Smooth muscle cell of the umbilical artery (primary cell): Measurements from ENCODE around the gene PDIK1L. TPM values are rescaled to one million over a fixed set of nuclear protein-coding genes. Genes with fewer than 3 reads are reported as not detected.

ENCODE experiments used
- total RNA-seq: library from RNA; depleted of rRNA; stranded (reverse); fragments of >200 nt; gene quantifications from 2 replicates; pipeline ENCODE4 v1.2.3, GENCODE V29; 2014

PDIK1L gene
- 3.6 and 4.8 TPM in 2 replicates for total RNA-seq

DNA sequence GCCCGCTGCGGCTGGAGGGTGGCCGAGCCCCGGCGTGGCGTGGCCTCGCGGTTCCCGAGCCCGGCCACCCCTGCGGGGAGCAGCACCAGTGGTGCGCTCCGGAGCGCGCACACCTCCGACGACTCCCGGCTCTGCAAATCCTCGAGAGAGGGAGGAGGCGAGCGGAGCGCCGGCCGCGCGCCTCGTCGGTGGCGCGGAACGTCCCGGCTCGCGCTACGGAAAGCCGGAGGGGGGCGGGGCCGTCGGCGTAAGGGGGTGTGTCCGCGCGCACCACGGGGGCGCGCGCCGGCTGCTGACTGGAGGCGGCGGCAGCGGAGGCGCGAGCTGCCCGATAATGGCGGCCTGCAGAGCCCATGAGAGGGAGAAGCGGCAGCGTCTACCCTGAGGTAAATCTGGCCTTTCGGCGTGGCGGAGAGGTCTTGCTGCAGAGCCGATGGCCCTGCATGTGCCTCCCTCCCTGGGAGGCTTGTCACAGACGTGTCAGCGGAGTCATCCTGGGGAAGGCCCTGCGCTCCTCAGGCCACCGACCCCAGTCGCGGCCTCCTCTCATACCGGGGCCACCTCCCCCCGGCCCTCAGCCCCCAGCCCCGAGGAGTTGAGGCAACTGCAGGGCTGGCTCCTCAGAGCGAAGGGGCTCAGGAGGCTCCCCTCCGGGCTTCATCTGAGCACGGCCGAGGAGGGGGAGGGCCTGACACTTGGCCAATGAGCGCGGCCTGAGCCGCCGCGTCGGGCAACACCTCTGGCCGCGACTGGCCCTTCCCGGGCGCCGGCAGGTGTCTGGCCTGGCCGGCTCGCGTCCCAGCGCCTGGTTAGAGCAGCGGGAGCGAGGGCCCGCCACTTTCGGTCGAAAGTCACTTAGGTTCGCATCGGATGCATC, at the start of gene PDIK1L:
Gene PDIK1L, plus strand, starts transcription at position 295 of the 877 bp plus-strand sequence. CDS start 2,485 bp downstream, outside the sequence.

DNA sequence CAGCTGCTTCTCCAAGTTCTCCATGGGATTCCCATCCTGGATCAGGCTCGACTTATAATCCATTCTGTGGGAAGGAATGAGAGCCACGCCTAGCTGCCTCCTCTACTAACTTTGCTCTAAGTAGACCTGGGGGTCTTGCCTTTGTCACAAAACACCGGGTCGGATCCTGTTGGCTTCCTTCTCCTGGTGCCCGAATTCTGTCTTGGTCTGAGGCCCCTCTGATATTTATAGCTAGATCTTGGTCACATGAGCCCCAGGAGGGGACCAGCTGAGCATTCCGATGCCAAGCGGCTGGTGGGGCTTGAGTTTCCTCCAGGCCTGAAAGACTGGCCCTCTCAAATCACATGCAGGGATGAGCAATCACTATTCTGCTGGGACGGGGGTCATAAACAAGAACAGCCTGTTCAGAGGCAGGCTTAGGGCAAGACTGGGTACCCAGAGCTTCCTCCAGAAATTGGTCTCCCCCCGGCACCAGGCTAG, 44.2 kb upstream of the PDIK1L start, which contains the start of gene TRIM63:
Gene TRIM63, minus strand, starts transcription at position 199 of the 480 bp plus-strand sequence. Its CDS starts 136 bp downstream, at position 63.

DNA sequence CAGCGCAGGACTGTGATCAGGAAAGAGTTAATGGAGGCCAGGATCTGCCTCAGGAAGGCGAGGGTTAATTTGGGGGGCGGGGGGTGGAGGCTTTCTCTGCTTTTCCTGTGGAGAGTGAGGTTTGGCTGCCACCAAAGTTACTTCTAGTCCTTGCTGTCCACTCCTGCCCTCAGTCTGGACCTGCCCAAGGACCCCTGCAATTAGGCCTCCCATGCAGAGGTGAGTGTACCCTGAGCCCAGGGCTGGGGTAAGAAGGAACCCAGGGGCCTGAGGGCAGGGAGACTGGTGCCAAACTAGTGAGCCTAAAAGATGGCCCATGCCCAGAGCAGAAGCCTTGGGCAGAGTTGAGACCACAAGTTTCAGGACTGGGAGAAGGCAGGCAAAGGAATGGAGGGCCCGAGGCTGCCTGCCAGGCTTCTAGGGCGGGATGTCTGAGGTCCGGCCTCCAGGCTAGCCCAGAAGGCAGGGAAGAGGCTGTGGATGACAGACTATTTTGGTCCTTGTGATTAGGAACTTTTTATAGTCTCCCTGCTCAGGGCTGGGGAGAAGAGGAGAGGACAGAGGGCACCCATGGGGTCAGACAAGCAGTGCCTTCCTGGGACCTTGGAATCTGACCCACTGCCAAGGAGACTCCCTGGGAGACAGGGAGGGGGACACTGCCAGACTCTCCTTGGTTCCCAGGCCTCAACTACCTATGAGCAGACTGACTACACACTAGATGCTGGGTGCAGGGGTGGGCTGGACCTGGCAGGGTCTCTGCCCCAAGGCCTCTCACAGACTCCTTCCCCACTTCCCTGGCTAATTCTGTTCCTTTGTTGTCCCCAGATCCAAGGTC, 47.5 kb downstream of the PDIK1L start, which contains the start of gene FAM110D:
Gene FAM110D, plus strand, starts transcription at position 172 of the 835 bp plus-strand sequence. CDS start 2,213 bp downstream, outside the sequence.

DNA sequence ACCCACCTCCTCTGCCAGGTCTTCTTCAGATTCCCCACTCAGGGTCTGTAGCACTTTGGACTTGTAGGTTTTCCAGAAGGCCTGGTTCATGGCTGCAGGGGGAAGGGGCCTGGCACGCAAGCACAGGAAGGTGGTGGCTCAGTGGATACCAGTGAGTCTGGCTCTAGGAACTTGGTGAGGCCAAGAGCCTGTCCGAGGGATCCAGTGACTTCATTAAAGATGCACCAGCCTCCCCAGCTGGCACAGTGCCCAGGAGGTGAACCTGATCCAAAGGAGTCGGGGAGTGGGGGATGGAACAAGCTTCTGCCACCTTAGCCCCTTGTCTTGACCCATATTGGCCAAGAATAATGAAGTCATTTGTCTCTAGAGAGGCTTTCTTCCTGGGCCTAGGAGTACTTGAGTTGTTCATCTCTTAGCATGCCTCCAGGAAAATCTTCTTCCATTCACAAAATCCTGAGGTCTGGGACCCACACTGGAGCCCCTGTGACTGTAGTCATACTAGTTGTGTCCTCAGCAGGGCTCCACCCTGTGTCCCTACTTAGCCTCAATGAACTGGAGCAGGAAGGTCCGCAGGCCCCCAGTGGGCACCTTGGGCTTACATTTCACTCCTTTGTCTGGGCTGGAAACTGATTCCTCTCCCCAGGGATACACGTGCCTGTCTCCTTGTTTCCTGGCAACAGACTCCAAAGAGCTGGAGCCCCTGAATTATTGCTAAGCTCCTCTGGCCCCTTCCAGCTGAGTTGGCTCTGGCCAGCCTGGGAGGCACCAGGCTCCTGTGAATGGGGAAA, 57.0 kb downstream of the PDIK1L start, which contains the start of gene C1orf232:
Gene C1orf232, minus strand, starts transcription at position 554 of the 788 bp plus-strand sequence. Its CDS starts 464 bp downstream, at position 90.

DNA sequence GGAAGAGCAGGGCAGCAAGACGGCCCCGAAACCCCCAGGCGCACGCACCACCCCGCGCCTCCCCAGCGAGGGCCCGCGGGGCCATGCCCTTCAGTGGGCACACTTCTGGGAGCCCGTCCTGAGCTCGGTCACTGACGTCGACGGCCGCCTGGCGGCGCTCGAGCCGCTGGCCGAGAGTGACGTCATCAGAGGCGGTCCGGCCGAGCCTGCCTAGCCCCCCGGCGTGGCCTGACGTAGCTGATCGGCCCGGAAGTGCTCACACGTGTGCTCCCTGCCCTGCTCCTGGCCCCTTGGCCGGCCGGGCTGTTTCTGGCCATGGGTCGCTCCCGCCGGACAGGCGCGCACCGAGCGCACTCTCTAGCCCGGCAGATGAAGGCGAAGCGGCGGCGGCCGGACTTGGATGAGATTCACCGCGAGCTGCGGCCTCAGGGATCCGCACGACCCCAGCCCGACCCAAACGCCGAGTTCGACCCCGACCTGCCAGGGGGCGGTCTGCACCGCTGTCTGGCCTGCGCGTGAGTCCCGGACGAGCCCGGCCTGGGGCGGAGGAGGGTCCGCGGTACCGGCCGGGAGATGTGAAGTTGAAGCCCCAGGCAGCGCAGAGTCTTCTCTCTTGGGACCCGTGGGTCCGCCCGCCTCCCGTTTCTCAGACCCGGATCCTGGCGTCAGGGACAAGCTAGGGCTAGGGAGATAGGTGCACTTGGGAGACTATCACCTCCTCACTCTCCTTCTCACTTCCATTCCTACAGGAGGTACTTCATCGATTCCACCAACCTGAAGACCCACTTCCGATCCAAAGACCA, 58.2 kb downstream of the PDIK1L start, which contains the start of gene ZNF593:
Gene ZNF593, plus strand, starts transcription at position 240 of the 803 bp plus-strand sequence. Its CDS starts 76 bp downstream, at position 316.

DNA sequence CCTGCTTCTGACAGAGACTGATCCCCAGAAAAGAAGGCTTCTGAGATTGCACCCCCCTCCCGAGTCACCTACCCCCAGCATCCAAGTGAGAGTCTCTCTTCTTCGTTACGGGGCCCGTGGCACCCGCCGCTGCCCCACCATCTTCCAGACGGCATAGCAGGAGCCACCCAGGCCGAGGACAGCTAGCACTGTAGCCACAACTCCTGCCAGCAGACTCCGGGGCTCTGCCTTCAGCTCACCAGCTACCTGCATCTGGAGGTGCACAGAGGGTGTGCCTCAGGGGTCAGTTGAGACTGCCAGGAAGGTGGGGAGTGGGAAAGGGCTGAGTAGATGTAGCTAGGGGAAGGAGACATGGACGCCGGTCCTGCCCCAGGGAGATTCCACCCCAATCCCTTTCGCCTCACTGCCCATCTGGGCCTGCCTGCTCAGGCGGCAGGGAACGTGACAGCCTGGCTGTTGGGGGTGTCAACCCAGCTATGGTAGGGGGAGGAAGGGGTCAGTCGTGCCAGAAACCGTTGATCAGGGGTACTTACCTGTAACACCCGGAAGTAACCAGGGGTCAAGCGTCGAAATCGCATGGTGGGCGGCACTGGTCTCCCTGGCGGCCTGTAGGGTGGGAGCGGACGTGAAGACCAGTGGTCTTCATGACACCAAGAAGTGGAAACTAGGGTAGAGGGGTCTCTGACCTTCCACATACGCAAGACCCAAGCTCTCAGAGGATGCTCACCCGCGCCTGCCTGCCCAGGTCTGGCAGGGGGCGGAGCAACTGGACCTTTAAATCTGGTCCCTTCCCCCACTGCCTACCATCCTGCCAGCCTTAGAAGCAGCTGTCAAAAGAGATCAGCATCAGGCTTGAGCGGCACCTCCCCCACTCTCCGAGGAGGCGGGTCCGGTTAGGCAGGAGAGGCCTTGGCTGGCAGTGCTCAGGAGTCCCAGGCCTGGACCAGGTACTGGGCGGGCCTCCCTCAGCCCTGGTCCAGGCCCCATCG, 59.8 kb downstream of the PDIK1L start, which contains the start of gene ZNF593OS:
Gene ZNF593OS, minus strand, starts transcription at position 749 of the 989 bp plus-strand sequence. Its CDS starts 171 bp downstream, at position 578.

Other genes starting within 250 kb of the PDIK1L start
- gene PAQR7, start 236.1 kb upstream of the PDIK1L start, total RNA-seq: 7.4 and 9.0 TPM in 2 replicates
- 11.6 and 78.8 TPM in 2 replicates for gene STMN1, start 205.4 kb upstream of the PDIK1L start, total RNA-seq
- gene PAFAH2, start 113.8 kb upstream of the PDIK1L start, total RNA-seq: 8.3 and 11.7 TPM in 2 replicates
- gene EXTL1, start 90.0 kb upstream of the PDIK1L start, total RNA-seq: 0.30 and 1.4 TPM in 2 replicates
- gene SLC30A2, start 65.7 kb upstream of the PDIK1L start, total RNA-seq: not detected in 2 replicates
- not detected in 2 replicates for gene TRIM63, start 44.2 kb upstream of the PDIK1L start, total RNA-seq
- not detected in 2 replicates for gene FAM110D, start 47.3 kb downstream of the PDIK1L start, total RNA-seq
- gene C1orf232, start 57.1 kb downstream of the PDIK1L start, total RNA-seq: not detected in 2 replicates
- 9.7 and 14.8 TPM in 2 replicates for gene ZNF593, start 58.1 kb downstream of the PDIK1L start, total RNA-seq
- gene ZNF593OS, start 60.0 kb downstream of the PDIK1L start, total RNA-seq: not detected in 2 replicates
- gene CNKSR1, start 65.7 kb downstream of the PDIK1L start, total RNA-seq: 0.30 and 0.74 TPM in 2 replicates
- not detected in 2 replicates for gene CATSPER4, start 78.8 kb downstream of the PDIK1L start, total RNA-seq
- gene CEP85, start 122.4 kb downstream of the PDIK1L start, total RNA-seq: 5.6 and 9.9 TPM in 2 replicates
- gene SH3BGRL3, start 168.3 kb downstream of the PDIK1L start, total RNA-seq: 20.5 and 55.5 TPM in 2 replicates
- gene UBXN11, start 194.8 kb downstream of the PDIK1L start, total RNA-seq: 3.0 TPM in 2 replicates
- gene CD52, start 206.1 kb downstream of the PDIK1L start, total RNA-seq: not detected in 2 replicates
- gene CRYBG2, start 242.3 kb downstream of the PDIK1L start, total RNA-seq: not detected in 2 replicates